GM21367 (cell line): ENCODE results near the gene PCDH9.

ENCODE experiments used
- ATAC-seq: cut with Tn5 transposase; IDR thresholded peaks from one replicate; pipeline ENCODE4 v1.9.1; 2021; ENCODE audit not compliant: unreplicated experiment

The PCDH9 gene

DNA sequence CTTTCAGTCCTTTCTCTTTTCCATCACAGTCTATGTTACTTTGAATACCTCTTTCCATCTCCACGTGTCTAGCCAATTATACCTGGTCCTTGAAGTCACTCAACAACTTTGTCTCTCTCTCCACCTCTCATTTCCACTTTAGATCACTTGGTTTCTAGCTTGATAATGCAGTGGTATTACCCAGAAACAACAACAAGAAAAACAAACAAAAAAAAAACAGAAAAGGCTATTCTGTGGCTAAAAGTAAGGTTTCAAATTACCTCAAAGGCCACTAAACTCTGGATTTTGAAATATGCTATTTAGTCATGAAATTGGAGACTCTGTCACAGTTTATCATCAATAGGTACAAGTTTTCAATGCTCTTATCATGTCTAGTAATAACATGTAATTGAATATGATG is 184.8 kb downstream of the PCDH9 start:
- ATAC-seq: no peak

DNA sequence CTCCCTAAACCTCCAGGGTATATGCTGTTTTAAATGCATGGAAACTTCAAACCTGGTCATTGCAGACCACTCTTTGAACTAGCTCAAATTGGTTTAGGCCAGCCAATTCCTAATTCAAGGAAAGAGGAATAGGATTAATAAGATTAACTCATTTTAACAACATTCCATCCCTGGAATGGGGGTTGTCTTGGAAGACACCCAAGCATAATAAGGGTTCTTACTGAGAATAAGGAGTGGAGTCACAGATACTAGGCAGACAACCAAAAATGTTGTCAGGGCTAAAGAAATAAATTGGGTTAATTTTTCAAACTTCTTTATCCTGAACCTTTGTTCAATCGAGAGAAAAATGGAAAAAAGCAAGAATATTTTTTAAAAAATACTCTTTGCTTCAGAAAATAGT is 186.2 kb downstream of the PCDH9 start:
- no peak for ATAC-seq

DNA sequence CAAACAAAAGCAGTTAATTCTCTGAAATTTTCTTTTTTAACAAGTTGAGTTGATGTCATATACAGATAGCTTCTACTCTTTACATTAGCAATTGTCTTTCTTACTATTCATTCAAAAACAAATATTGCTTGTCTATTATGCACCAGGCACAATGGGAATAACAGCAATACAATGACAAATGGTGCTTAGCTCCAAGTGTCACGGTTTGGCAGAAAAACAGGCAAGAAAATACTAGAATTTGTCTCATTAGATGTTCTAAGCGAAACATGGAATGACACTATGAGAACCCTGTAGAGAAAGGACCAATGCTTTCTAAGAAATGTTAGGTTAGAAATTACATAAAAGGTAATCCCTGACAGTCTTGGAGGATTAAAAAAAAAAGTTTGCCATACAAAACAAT is 187.6 kb downstream of the PCDH9 start:
- ATAC-seq: no peak

DNA sequence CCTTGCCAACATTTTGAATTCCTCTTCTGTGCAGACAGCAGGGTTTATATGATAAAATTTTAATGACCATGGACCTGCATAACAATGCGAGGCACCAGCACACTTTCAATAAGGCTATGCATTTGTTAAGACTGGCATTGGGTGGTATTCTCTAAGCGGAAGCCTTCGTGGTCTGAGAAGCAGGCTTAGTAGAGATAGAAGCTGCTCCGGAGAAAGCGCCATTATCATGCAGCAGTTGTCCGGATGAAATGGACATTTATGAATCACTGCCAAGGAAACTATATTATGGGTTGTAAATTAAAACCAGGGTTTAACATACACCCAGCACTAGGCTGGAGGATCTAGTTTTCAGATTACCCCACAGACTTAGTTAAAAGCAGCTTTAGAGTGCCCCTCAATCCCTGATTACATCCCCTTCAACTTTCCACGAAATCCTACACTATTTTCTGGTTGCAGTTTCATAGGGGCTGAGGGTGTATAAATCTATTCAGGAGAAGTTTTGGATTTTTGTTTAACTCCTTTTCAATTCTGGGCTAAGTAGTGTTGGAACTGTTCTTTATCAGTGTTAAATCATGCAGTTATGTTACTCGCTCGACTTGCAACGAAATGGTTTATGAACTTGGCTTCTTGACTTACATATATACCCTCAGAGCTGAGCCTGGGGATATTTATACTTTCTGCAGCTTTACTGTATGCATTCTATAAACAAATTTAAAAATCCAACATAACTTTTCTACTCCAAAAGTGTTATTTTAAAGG is 193.3 kb downstream of the PCDH9 start:
- no peak for ATAC-seq

GRCh38 chr13:67033170-67033569 is 197.0 kb downstream of the PCDH9 start:
- no peak for ATAC-seq

DNA sequence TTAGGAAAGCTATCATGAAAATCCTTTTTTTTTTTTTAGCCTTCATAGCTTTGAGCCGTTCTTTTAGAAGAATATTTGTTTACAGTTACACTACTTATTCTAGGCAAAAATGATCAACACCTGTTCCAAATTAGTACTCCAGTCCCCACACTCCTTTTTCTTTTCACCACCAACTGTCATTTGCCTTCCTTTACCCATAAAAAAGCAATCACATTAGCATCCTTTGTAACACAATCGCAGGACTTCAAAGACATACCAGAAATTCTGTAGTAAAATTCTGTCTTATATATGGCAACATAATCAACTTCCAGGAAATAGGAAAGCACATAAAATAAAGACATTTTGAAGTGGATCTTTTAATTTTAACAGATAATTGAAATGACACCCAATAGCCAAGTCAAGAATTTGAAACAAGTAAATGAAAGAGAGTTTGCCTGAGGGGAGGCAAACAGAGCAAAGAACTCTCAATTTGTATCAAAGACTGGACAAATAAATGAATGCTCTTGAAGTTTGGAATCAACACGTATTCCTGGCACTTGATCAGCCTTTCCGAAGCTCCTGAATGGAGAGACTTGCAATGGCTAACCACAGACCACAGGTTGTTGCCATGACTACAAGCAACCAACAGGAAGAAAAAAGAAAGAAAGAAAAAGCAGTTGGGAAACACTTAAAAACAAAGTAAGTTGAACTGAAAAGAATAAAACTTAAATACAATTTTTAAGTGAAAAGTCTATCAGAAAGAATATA is 206.8 kb downstream of the PCDH9 start:
- ATAC-seq: no peak

DNA sequence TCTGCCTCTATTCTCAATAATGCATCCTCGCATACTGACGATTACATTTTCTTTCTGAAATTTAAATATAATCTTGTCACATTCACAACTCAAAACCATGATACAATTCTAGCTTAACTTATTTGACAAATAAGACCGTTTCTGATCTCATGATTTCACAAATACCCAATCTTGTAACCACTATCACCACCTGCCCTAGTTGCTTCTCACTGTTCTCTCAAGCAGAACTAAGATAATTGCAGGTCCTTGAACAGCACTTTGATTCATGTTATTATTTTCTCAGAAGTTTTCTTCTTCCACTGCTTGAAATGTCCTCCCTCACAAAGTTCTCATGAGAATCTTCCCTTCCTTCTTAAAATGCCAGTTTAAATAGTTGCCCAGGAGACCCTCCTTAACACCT is 211.4 kb downstream of the PCDH9 start:
- ATAC-seq: no peak

DNA sequence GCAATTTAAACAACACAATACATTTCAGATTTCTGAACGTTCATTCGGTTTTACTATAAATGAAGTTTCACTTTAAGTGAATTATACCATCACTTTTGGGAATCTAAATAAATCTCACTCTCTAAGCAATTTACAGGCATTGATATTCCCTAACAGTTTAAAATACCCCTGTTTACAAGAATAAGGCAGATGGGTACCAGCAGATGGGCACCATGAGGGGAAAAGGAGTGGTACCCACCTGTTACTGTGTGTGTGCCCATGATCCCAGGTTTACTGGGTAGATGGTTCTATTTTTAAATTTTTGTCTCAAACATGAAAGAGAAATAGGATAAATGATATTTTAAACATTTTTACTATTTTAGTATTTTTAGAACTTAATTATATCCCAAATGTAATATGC is 212.9 kb downstream of the PCDH9 start:
- no peak for ATAC-seq

DNA sequence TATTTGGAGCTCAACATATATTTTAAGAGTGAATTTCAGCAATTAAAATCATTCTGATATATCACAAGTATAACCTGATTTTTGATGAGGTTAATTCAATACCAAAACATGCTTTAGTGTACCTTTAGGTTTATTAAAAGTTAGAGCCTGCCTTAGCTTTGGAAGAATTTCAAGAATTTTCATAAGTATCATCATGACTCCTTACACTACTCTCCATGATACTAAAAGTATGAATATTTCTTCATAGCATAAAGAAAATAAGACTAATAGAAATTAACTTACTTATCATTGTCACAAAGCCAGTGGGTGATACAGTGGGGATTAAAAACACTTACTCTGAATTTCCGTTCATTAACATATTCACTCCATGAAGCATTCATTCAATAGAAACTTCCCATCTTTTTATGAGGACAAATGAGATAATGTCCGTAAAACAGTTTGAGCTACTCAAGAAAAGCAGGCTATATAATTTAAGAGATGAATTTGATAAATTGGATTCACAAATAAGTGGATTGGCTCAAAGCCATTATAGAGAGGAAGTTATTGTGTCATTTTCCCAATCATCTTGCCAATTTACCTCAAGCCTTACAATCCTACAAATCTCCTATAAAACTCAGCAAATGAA is 214.0 kb downstream of the PCDH9 start:
- no peak for ATAC-seq

DNA sequence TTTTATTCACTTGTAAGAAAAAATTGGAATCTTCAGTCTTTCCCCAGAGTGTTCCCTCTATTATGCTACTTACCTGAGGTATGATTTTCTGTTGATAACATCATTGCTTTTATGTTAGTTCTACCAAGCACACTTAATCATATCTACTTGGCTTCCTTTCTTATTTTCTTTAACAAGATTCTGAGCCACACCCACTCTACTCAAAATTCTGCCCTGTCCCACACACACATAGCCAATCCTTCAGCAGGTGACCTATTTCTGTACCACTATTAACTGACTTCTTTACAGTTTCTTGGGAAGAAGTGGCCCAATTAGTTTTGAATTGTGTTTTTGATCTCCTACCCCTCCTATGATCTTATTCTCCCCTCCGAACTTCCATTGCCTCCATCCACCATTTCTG is 215.7 kb downstream of the PCDH9 start:
- no peak for ATAC-seq

GRCh38 chr13:67013709-67014108 is 216.4 kb downstream of the PCDH9 start:
- no peak for ATAC-seq

DNA sequence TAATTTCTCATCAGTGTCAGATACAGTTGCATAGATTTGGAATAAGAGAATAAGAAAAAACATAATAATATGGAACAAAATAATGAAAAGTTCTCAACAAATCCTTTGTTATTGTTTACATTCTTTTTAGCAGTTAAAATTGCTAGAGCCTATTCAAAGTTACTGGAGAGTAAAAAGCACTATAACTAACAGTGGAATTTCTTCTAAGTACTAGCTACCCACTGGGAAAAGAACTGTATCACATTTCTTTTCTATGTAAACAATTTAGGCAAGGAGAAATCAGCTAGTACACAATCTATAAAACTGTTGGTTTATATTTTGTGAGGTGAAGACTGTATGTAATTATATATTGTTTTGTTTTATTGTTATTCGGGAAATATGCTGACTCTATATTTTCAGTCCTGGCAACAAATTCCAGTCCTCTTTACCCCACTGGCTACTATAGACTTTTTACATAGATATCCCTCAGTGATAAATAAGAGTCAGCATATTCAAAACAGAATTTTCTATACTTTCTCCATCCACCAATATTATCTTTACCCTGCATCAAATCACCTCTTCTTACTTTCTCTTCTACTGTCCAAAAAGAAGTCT is 222.0 kb downstream of the PCDH9 start:
- ATAC-seq: no peak

GRCh38 chr13:67004511-67004910 is 225.6 kb downstream of the PCDH9 start:
- ATAC-seq: no peak

- ATAC-seq: no peak
Measured at GRCh38 chr13:67003743-67004142, 226.4 kb downstream of the PCDH9 start.

- no peak for ATAC-seq
Measured at GRCh38 chr13:67001363-67001762, 228.8 kb downstream of the PCDH9 start.

GRCh38 chr13:66996503-66996902 is 233.6 kb downstream of the PCDH9 start:
- no peak for ATAC-seq

GRCh38 chr13:66995203-66995611 is 234.9 kb downstream of the PCDH9 start:
- peak; percentile 68 for ATAC-seq

GRCh38 chr13:66994517-66995202 is 235.5 kb downstream of the PCDH9 start:
- ATAC-seq: peak; percentile 33

DNA sequence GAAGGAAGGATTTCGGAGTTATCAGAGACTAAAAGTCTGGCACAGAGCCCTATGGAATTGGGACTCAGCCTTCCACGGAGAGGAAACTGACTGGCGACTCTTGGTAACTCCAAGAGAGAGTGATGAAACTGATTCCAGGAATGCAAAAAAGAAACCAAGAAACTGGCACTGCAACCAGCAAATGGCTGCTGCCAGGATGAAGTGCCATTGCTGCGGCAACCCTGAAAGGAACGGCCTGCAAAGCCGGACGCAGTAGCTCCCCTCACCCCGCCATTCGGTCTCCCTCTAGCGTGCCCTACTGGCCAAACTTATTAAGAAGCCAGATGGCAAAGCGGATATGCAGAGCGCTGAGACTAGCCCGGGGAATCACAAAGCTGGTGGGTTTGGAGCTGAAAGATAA is 236.0 kb downstream of the PCDH9 start:
- ATAC-seq: peak; percentile 80

DNA sequence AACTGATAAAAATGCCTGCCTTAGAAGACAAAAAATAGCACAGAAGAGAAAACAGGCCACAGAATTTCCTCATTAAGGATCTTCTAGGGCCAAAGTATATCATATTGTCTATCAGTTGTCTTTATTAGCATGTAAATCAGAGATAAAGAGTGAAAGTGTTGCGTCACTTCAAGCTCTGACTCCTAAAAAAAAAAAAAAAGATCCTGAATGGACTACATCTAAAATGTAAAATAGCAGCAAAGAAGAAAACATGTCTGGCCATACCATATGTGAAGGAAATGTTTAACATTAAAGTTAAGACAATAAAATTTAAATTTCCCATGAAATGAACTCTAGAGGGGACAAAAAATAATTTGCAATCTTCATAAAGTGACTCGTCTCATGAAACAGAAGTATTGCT is 237.4 kb downstream of the PCDH9 start:
- ATAC-seq: no peak

- no peak for ATAC-seq
Measured at GRCh38 chr13:66992183-66992582, 238.0 kb downstream of the PCDH9 start.
